GM12874 (cell line): ENCODE data around the gene SPAG9.

ENCODE experiments used
- TF ChIP-seq, protein P1 (sequence below): IDR thresholded peaks from 2 replicates; pipeline ENCODE4 v1.5.1; 2011; ENCODE audit warnings: low read depth, mild to moderate bottlenecking, control low read depth, low read length, moderate library complexity; ENCODE audit not compliant: insufficient read depth

The SPAG9 gene

DNA sequence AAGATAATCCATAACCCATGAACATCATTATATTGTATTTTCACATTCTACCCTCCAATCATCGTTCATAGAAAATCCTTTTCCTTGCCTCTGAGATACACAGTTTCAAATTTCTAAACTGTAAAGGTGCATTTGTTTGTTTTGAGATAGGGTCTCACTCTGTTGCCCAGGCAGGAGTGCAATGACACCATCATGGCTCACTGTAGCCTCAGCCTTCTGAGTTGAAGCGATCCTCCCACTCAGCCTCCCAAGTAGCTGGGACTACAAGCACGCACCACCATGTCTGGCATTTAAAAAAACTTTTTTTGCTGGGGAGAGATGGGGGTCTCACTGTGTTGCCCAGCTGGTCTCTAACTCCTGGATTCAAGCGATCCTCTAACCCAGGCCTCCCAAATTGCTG is 196.4 kb downstream of the SPAG9 start:
- TF ChIP-seq, protein P1, sequence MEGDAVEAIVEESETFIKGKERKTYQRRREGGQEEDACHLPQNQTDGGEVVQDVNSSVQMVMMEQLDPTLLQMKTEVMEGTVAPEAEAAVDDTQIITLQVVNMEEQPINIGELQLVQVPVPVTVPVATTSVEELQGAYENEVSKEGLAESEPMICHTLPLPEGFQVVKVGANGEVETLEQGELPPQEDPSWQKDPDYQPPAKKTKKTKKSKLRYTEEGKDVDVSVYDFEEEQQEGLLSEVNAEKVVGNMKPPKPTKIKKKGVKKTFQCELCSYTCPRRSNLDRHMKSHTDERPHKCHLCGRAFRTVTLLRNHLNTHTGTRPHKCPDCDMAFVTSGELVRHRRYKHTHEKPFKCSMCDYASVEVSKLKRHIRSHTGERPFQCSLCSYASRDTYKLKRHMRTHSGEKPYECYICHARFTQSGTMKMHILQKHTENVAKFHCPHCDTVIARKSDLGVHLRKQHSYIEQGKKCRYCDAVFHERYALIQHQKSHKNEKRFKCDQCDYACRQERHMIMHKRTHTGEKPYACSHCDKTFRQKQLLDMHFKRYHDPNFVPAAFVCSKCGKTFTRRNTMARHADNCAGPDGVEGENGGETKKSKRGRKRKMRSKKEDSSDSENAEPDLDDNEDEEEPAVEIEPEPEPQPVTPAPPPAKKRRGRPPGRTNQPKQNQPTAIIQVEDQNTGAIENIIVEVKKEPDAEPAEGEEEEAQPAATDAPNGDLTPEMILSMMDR: no peak

DNA sequence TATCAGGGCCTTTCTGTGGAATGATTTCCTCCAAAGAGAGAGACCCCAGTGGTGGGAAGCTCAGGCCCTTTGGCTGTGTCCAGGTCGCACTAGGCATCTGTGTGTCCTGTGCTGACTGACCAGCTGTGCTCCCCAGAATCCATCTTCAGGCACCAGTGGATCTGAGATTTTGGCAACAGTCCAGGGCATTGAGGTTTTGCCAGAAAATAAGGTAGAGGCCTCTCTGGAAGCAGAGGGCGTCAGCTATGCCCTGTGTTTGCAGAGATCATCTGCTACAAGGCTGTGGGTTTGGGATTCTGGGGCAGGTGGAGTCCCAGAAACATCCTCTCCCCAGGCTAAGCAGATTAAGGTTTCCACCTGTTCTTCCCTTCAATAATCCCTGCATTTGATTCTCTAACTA is 197.1 kb downstream of the SPAG9 start:
- TF ChIP-seq, protein P1: no peak

DNA sequence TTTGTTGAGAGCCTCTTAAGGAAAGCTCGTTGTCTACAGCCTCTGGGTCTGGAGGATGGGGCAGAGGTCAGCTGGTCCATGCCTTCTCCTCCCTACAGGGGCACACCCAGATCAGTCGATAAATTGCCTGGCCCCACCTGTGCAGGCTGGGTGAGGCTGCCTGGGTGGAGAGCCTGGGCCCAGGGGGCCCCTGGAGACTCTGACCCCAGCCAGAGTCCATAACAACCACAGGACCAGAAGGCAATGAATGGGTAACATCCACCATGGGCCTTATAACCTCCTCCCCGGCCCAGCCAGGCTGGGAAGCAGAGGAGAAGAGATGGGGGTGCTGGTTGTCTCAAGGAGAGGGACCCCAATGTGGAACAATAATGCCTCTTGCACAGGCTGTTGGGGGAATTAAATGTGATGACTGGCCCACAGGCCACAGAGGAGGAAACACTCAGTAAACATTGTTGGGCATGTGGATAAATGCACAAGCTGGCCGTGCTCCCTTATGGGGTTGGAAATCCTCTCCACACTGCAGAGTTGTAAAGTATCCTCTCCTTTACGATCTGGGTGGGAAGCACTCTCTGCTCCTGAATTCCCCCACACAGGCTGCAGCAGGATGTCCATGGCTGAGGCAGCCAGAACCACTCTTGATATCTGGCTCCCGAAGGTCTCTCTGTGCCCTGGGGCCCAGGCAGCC is 197.8 kb downstream of the SPAG9 start:
- TF ChIP-seq, protein P1: no peak

DNA sequence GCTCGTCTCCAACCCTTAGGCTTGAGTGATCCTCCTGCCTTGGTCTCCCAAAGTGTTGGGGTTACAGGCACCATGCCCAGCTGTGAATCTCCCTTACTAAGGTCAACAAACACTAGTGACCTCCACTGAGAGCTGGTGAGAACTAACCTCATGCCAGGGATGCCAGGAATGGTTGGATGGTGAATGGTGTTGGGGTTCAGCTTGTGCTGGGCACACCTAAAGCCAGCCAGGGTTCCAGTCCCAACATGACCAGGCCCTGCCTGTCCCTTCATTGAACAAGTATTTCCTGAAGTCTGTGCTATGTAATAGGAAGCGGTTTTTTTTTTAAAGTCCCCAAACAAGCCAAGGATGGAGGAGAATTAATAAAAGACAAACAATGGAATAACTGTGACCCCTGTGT is 198.6 kb downstream of the SPAG9 start:
- TF ChIP-seq, protein P1: no peak

DNA sequence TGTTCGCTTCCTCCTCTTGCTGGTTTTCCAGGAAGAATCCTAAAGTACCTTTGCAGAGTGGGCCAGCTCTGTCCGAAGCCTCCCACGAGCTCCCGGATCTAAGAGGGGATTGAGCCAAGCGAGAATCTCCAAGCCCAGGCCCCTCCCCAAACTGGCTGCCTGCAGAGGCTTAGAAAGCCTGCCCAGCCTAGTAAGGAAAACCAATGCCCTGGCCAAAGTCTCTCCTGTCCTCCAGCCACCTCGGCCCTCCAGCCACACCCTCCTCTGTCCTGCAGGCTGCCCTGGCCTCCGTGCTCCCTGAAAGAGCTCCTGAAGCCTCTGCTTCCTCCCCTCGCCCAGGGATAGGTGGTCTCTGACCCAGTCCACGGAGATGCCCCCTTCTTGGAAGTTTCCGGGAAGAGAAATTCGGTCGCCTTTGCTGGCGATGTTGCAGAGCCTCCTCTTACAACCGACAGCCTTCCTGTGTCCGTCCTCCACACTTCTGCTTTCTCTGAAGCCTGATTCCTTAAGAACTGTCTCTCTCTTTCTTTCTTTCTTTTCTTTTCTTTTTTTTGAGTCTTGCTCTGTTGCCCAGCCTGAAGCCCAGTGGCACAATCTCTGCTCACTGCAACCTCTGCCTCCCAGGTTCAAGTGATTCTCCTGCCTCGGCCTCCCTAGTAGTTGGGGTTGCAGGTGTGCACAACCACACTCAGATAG is 199.6 kb downstream of the SPAG9 start:
- TF ChIP-seq, protein P1: no peak

DNA sequence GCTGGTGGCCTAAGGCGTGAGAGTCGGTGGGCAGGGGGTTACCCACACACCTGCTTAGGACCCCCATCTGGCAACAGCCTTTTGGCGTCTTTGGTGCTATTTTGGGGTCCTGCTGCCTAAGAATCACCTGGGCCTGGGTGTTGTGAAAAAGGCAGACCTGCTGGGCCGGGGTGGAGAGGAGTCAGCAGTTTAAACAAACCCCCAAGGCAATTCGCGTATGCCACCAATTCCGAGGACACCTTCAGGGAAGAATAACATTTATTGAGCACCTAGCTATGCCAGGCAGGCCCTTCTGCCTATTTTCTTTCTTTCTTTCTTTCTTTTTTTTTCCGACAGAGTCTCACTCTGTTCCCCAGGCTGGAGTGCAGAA is 200.6 kb downstream of the SPAG9 start:
- TF ChIP-seq, protein P1: no peak

DNA sequence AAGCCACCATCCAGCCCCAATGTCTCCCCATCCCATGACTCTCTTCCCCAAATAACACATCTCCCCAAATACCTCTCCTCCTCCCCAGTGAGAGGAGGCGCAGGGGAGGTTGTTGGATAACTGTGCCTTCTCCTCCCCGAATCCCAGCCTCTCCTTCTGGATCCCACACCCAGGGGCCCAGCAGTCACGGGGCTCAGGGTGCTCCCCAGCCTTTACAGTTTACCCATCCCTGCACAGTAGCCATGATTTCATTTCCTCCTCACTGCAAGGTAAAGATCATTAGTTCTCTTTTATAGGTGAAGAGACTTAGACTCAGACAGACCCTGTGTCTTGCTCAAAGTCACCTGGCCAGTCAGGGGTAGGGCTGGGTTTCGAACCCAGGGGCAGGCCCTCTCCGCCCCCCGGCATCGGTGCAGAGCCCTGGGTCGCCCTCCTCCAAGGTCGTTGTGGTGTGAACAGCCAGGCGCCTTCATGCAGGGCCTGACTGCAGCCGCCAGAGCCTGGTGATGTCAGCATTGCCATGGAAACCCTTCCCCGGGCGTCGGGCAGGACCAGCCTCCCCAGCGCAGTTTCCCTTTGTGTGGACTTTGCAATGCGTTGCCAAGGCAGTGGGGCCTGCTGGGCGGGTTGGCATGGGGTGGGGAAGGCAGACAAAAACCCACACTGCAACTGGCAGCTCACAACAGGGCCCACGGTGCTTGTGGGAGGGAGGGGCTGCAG is 201.2 kb downstream of the SPAG9 start:
- TF ChIP-seq, protein P1: no peak
